SK-N-SH (cell line): Measurements from ENCODE around the gene CDC42EP3. TPM values are rescaled to one million over a fixed set of nuclear protein-coding genes. Genes with fewer than 3 reads are reported as not detected.

Source experiments
- CTCF ChIA-PET: fragments of 300-600, 350-600 bp; formaldehyde crosslinking; extraction: SDS; loops from one replicate; lab custom pipeline; 2021; lab: Yijun Ruan, JAX
- POLR2A ChIA-PET: fragments of 350-600 bp; sonication (Branson Sonifier 250); formaldehyde crosslinking; extraction: SDS; loops from one replicate; lab custom pipeline; 2020; ENCODE audit warnings: antibody characterized with exemption, inconsistent platforms; lab: Yijun Ruan, JAX
- DNase-seq: peaks from one replicate; pipeline ENCODE4 v3.0.0; 2012
- H2AFZ ChIP-seq: fragments of 200-600 bp; sonication (generic); 2 replicates; pipeline ENCODE4 v1.8.1; 2016; ENCODE audit warnings: antibody characterized with exemption, mild to moderate bottlenecking, low read depth
- H3F3A ChIP-seq: fragments of 200-600 bp; sonication (generic); replicated peaks from 2 replicates; pipeline ENCODE3; 2016; ENCODE audit warnings: antibody characterized with exemption, mild to moderate bottlenecking; ENCODE audit not compliant: insufficient read depth
- H3K27ac ChIP-seq, 2 experiments: fragments of 200-500 bp in 1 of 2; fragments of 200-600 bp in 1 of 2; sonication (Bioruptor generic) in 1 of 2; sonication (generic), shearing (Covaris generic) in 1 of 2; 2 replicates each; pipeline versions ENCODE4 v1.5.1 to v1.6.1; 2014 to 2016; ENCODE audit warnings: low read depth in 2 of 2, inconsistent platforms in 1 of 2, low read length in 1 of 2, mild to moderate bottlenecking in 1 of 2, mixed read lengths in 1 of 2
- H3K27me3 ChIP-seq: fragments of 200-600 bp; sonication (generic), shearing (Covaris generic); 2 replicates; pipeline ENCODE4 v1.6.1; 2016; ENCODE audit warnings: mixed run types; ENCODE audit not compliant: insufficient read depth
- H3K36me3 ChIP-seq, 2 experiments: fragments of 200-500 bp in 1 of 2; fragments of 200-600 bp in 1 of 2; sonication (Bioruptor generic) in 1 of 2; sonication (generic) in 1 of 2; replicated peaks in 1 of 2; 2 replicates each; pipeline versions ENCODE3 to v1.5.1; 2014 to 2016; ENCODE audit warnings: low read length in 1 of 2, mild to moderate bottlenecking in 1 of 2; ENCODE audit not compliant: insufficient read depth in 2 of 2, control insufficient read depth in 1 of 2
- H3K4me1 ChIP-seq, 2 experiments: fragments of 200-500 bp in 1 of 2; fragments of 200-600 bp in 1 of 2; sonication (Bioruptor generic) in 1 of 2; sonication (generic), shearing (Covaris generic) in 1 of 2; 2 replicates each; pipeline versions ENCODE4 v1.5.1 to v1.6.1; 2014 to 2016; ENCODE audit warnings: low read depth in 1 of 2, low read length in 1 of 2, mixed run types in 1 of 2; ENCODE audit not compliant: insufficient read depth in 2 of 2, control insufficient read depth in 1 of 2
- H3K4me2 ChIP-seq: fragments of 200-600 bp; sonication (generic), shearing (Covaris generic); 2 replicates; pipeline ENCODE4 v1.6.1; 2017; ENCODE audit warnings: mixed run types
- H3K4me3 ChIP-seq, 2 experiments: fragments of 200-500 bp in 1 of 2; fragments of 200-600 bp in 1 of 2; sonication (Bioruptor generic) in 1 of 2; sonication (generic), shearing (Covaris generic) in 1 of 2; 2 replicates each; pipeline versions ENCODE4 v1.5.1 to v1.8.1; 2014 to 2016; ENCODE audit warnings: low read depth in 2 of 2, inconsistent platforms in 1 of 2, low read length in 1 of 2, mild to moderate bottlenecking in 1 of 2, mixed read lengths in 1 of 2, moderate library complexity in 1 of 2
- H3K79me2 ChIP-seq: fragments of 200-600 bp; sonication (generic); 2 replicates; pipeline ENCODE4 v1.8.1; 2017; ENCODE audit warnings: mild to moderate bottlenecking; ENCODE audit not compliant: insufficient read depth
- H3K9ac ChIP-seq: fragments of 200-600 bp; sonication (generic); 2 replicates; pipeline ENCODE4 v1.6.1; 2017; ENCODE audit warnings: mixed run types
- H3K9me2 ChIP-seq: fragments of 200-600 bp; sonication (generic); 2 replicates; pipeline ENCODE4 v1.6.1; 2017; ENCODE audit warnings: mixed run types
- H3K9me3 ChIP-seq: fragments of 200-600 bp; sonication (generic); 2 replicates; pipeline ENCODE4 v1.6.1; 2017; ENCODE audit warnings: mixed run types, mild to moderate bottlenecking, moderate library complexity
- H4K20me1 ChIP-seq: fragments of 200-600 bp; sonication (generic); 2 replicates; pipeline ENCODE4 v1.6.1; 2017; ENCODE audit warnings: mild to moderate bottlenecking, mixed run types; ENCODE audit not compliant: insufficient read depth
- CHD2 ChIP-seq: fragments of 150-350 bp; IDR thresholded peaks from 2 replicates; pipeline ENCODE4 v1.6.1; 2018; ENCODE audit warnings: low read length; ENCODE audit not compliant: partially characterized antibody
- EZH2phosphoT487 ChIP-seq: fragments of 200-600 bp; sonication (generic); IDR thresholded peaks from 2 replicates; pipeline ENCODE4 v1.6.1; 2017; ENCODE audit warnings: low read depth, mixed run types, mild to moderate bottlenecking, antibody characterized with exemption, moderate library complexity, borderline replicate concordance
- FOSL2 ChIP-seq: IDR thresholded peaks from 2 replicates; pipeline ENCODE4 v1.4.0; 2012; ENCODE audit warnings: low read depth, mild to moderate bottlenecking, moderate library complexity, borderline replicate concordance
- FOXJ3 ChIP-seq: sonication (generic); formaldehyde crosslinking; IDR thresholded peaks from 2 replicates; pipeline ENCODE4 v1.5.1; 2020; ENCODE audit warnings: mild to moderate bottlenecking, missing genetic modification reagents
- GABPA ChIP-seq: IDR thresholded peaks from 2 replicates; pipeline ENCODE4 v1.4.0; 2012; ENCODE audit warnings: low read depth, mild to moderate bottlenecking
- MEF2A ChIP-seq: IDR thresholded peaks from 2 replicates; pipeline ENCODE4 v1.4.0; 2012; ENCODE audit warnings: low read depth, borderline replicate concordance
- MXI1 ChIP-seq: IDR thresholded peaks from 2 replicates; pipeline ENCODE4 v1.6.1; 2012; ENCODE audit warnings: mild to moderate bottlenecking, low read depth, low read length, improper control_type of control experiment
- NFIC ChIP-seq: IDR thresholded peaks from 2 replicates; pipeline ENCODE4 v1.4.0; 2012; ENCODE audit warnings: borderline replicate concordance
- RXRA ChIP-seq: IDR thresholded peaks from 2 replicates; pipeline ENCODE4 v1.4.0; 2012; ENCODE audit warnings: low read depth, mild to moderate bottlenecking, borderline replicate concordance
- SIN3A ChIP-seq: IDR thresholded peaks from 2 replicates; pipeline ENCODE4 v1.6.1; 2012; ENCODE audit warnings: low read depth, mild to moderate bottlenecking, low read length, moderate library complexity, borderline replicate concordance
- SMC3 ChIP-seq: IDR thresholded peaks from 2 replicates; pipeline ENCODE4 v1.6.1; 2012; ENCODE audit warnings: low read depth, low read length, improper control_type of control experiment
- TAF1 ChIP-seq: IDR thresholded peaks from 2 replicates; pipeline ENCODE4 v1.6.1; 2012; ENCODE audit warnings: low read depth, mild to moderate bottlenecking, low read length, moderate library complexity, borderline replicate concordance
- TCF12 ChIP-seq: IDR thresholded peaks from 2 replicates; pipeline ENCODE4 v1.4.0; 2012
- YY1 ChIP-seq: IDR thresholded peaks from 2 replicates; pipeline ENCODE4 v1.4.0; 2012; ENCODE audit warnings: low read depth, mild to moderate bottlenecking
- WGBS: methylation state at CpG from one replicate; pipeline ENCODE4 v1.1.6; 2017; ENCODE audit warnings: low lambda C conversion rate; 5-methylcytosine and 5-hydroxymethylcytosine counted together
- polyA plus RNA-seq, 3 experiments: library from polyadenylated mRNA; depleted of rRNA; stranded (reverse); fragments of >200 nt; gene quantifications; 2 replicates each; pipeline ENCODE4 v1.2.3, GENCODE V29; 2012
- TF ChIP-seq, protein P1 (sequence below): IDR thresholded peaks from 2 replicates; pipeline ENCODE4; 2012
- TF ChIP-seq, protein P2 (sequence below): IDR thresholded peaks from 2 replicates; pipeline ENCODE4 v1.6.1; 2012; ENCODE audit warnings: mild to moderate bottlenecking, low read depth, low read length, moderate library complexity
- TF ChIP-seq, protein P3 (sequence below): fragments of 200-600 bp; sonication (generic); IDR thresholded peaks from 2 replicates; pipeline ENCODE4 v1.6.1; 2017; ENCODE audit warnings: antibody characterized with exemption, mild to moderate bottlenecking, moderate library complexity

The CDC42EP3 gene
- polyA plus RNA-seq, 1 of the 3 experiments (the other 2 are of a cell fraction) = 87.5 TPM

DNA sequence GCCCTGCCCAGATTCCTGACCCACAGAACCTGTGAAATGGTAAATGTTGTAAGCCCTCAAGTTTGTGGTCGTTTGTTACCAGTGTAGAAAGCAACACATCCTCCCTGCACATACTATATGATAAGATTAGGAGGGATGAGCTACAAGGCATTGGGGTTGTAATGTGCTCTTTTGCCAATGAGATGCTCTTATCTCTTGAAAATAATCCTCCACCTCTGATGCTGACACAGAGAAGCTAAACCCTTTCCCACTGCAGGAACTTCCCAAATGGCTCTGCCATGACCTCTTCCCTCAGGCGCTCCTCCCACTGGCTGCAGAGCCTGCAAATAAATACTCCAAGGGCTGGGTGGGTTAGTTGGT, 23.5 kb downstream of the CDC42EP3 start:
- H4K20me1 ChIP-seq = peaks cover 48% of the 10 kb centered on the region

DNA sequence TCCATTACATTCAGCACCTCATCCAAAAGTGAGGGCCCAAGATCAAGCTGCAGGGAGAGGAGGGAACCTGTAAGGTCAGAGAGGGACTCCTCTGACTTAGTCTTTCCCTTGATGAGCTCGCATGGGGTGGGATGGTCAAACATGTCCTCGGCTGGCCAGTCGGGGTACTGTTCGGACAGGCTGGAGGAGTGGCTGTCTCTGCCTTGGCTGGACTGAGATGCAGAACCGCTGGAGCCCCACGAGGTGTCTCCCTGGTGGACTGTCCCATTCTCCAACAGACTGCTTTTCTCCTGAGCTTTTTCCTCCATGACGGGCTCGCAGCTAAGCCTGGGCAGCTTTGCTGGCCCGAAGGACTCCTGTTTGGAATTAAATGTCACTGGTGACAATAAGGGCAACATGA, 25.6 kb downstream of the CDC42EP3 start:
- WGBS = 93% methylated on average over 9 of the region's 9 CpGs
- Histone ChIP-seq H3K27me3 (no peaks in the 10 kb centered on the region), H3K27ac (peak overlapping the region; percentile 53 to 93), H2AFZ (no peak overlapping the region), H3K9me3 (no peaks in the 10 kb centered on the region), H3K4me2 (peak overlapping the region; percentile 11; the same call in 1 of the 2 replicates), H3K9me2 (no peaks in the 10 kb centered on the region), H3K4me3 (no peak overlapping the region), H3K36me3 (peaks cover 83 to 86% of the 10 kb centered on the region in 2 experiments), H3K4me1 (peaks cover 49 to 61% of the 10 kb centered on the region in 2 experiments), H3K79me2 (peaks cover 86% of the 10 kb centered on the region), H3K9ac (no peak overlapping the region), H4K20me1 (peaks cover 30% of the 10 kb centered on the region), H3F3A (peaks cover 87% of the 10 kb centered on the region)
- DNase-seq = no peak
- no peak for TF ChIP-seq SMC3
- TF ChIP-seq EZH2phosphoT487 = no peak
- no peak for TF ChIP-seq TAF1
- no peak for TF ChIP-seq NFIC
- TF ChIP-seq, protein P1, sequence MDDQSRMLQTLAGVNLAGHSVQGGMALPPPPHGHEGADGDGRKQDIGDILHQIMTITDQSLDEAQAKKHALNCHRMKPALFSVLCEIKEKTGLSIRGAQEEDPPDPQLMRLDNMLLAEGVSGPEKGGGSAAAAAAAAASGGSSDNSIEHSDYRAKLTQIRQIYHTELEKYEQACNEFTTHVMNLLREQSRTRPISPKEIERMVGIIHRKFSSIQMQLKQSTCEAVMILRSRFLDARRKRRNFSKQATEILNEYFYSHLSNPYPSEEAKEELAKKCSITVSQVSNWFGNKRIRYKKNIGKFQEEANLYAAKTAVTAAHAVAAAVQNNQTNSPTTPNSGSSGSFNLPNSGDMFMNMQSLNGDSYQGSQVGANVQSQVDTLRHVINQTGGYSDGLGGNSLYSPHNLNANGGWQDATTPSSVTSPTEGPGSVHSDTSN = no peak
- TF ChIP-seq SIN3A = no peak
- no peak for TF ChIP-seq MEF2A
- no peak for TF ChIP-seq FOXJ3 (CRISPR knock-in tag)
- TF ChIP-seq, protein P2, sequence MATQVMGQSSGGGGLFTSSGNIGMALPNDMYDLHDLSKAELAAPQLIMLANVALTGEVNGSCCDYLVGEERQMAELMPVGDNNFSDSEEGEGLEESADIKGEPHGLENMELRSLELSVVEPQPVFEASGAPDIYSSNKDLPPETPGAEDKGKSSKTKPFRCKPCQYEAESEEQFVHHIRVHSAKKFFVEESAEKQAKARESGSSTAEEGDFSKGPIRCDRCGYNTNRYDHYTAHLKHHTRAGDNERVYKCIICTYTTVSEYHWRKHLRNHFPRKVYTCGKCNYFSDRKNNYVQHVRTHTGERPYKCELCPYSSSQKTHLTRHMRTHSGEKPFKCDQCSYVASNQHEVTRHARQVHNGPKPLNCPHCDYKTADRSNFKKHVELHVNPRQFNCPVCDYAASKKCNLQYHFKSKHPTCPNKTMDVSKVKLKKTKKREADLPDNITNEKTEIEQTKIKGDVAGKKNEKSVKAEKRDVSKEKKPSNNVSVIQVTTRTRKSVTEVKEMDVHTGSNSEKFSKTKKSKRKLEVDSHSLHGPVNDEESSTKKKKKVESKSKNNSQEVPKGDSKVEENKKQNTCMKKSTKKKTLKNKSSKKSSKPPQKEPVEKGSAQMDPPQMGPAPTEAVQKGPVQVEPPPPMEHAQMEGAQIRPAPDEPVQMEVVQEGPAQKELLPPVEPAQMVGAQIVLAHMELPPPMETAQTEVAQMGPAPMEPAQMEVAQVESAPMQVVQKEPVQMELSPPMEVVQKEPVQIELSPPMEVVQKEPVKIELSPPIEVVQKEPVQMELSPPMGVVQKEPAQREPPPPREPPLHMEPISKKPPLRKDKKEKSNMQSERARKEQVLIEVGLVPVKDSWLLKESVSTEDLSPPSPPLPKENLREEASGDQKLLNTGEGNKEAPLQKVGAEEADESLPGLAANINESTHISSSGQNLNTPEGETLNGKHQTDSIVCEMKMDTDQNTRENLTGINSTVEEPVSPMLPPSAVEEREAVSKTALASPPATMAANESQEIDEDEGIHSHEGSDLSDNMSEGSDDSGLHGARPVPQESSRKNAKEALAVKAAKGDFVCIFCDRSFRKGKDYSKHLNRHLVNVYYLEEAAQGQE = no peak
- TF ChIP-seq, protein P3, sequence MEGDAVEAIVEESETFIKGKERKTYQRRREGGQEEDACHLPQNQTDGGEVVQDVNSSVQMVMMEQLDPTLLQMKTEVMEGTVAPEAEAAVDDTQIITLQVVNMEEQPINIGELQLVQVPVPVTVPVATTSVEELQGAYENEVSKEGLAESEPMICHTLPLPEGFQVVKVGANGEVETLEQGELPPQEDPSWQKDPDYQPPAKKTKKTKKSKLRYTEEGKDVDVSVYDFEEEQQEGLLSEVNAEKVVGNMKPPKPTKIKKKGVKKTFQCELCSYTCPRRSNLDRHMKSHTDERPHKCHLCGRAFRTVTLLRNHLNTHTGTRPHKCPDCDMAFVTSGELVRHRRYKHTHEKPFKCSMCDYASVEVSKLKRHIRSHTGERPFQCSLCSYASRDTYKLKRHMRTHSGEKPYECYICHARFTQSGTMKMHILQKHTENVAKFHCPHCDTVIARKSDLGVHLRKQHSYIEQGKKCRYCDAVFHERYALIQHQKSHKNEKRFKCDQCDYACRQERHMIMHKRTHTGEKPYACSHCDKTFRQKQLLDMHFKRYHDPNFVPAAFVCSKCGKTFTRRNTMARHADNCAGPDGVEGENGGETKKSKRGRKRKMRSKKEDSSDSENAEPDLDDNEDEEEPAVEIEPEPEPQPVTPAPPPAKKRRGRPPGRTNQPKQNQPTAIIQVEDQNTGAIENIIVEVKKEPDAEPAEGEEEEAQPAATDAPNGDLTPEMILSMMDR = no peak
- ChIA-PET POLR2A (no interaction called here), CTCF (interaction anchor here (0.5 to 4.5 kb wide), 6 partner anchors 11 to 1295 kb away, joined by 3 to 19 read pairs (median 6); no protein-coding TSS in a partner anchor)

More for the DNA sequence above, 23.5 kb downstream of the CDC42EP3 start:
- no peaks in the 10 kb centered on the region for H3K9me2 ChIP-seq
- H3K4me1 ChIP-seq = peaks cover 49 to 50% of the 10 kb centered on the region in 2 experiments
- POLR2A ChIA-PET = interaction anchor here (0.9 kb wide), 1 partner anchor 230 kb away, joined by 3 read pairs; no protein-coding TSS in a partner anchor
- H3K36me3 ChIP-seq = peaks cover 75 to 77% of the 10 kb centered on the region in 2 experiments
- peak overlapping the region; percentile 68 to 93; a peak in 3 of 4 replicates for H3K27ac ChIP-seq
- 86% methylated on average over 2 of the region's 2 CpGs for WGBS
- H3K27me3 ChIP-seq = no peaks in the 10 kb centered on the region
- H3K4me3 ChIP-seq = no peak overlapping the region
- H3F3A ChIP-seq = peaks cover 80% of the 10 kb centered on the region
- CTCF ChIA-PET = interaction anchor here (1.0 to 3.9 kb wide), 5 partner anchors 11 to 233 kb away, joined by 3 to 19 read pairs (median 6); no protein-coding TSS in a partner anchor
- no peaks in the 10 kb centered on the region for H3K9me3 ChIP-seq
- TF ChIP-seq YY1 = no peak
- no peak for TF ChIP-seq TCF12
- TF ChIP-seq, protein P3 = no peak
- TF ChIP-seq RXRA = no peak
- no peak for TF ChIP-seq TAF1
- TF ChIP-seq FOSL2 = no peak
- no peak for TF ChIP-seq MXI1
- TF ChIP-seq CHD2 = no peak
- no peak for TF ChIP-seq GABPA
- TF ChIP-seq, all 33 proteins: peak for 0
- Histone ChIP-seq H3K79me2 (peaks cover 100% of the 10 kb centered on the region), H3K9ac (no peak overlapping the region), H2AFZ (no peak overlapping the region), H3K4me2 (no peak overlapping the region)
- no peak for DNase-seq
